DMS 273 (cell line): ENCODE data around the gene HS6ST3.
"Not testable (repeated sequence)": the region's sequence is repeated elsewhere in the genome, so short reads cannot be mapped to it uniquely, and the experiment has no call there.

Source experiments
- DNase-seq: peaks from one replicate; lab custom pipeline; 2025; ENCODE audit not compliant: unreplicated experiment; lab: John Stamatoyannopoulos, UW

The HS6ST3 gene

GRCh38 chr13:96422002-96422401 is 332.1 kb downstream of the HS6ST3 start:
- DNase-seq, result no peak

DNA sequence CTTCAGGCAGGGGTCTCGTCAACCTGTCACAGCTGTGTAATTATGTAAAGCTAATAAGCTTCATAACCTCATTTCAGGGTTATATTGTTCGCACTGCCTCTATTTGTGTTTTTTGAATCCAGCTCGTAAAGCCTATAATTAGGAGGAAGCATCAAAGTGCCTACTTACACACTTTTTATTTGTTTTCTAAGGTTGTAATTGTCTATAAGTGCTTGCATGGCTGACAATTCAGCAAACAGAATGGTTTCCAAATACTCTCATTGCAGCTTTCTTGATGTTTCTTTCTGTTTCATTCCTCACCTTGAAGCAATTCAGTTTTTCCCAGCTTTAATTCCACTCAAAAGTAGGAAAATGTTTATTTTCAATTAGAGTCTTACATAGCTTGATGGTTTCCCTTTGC is 336.3 kb downstream of the HS6ST3 start:
- no peak for DNase-seq

GRCh38 chr13:96428911-96429310 is 339.0 kb downstream of the HS6ST3 start:
- no peak for DNase-seq

GRCh38 chr13:96431044-96431581 is 341.2 kb downstream of the HS6ST3 start:
- peak; percentile 5 for DNase-seq

- no peak for DNase-seq
These were observed 354.8 kb downstream of the HS6ST3 start for GRCh38 chr13:96444676-96445075.

DNA sequence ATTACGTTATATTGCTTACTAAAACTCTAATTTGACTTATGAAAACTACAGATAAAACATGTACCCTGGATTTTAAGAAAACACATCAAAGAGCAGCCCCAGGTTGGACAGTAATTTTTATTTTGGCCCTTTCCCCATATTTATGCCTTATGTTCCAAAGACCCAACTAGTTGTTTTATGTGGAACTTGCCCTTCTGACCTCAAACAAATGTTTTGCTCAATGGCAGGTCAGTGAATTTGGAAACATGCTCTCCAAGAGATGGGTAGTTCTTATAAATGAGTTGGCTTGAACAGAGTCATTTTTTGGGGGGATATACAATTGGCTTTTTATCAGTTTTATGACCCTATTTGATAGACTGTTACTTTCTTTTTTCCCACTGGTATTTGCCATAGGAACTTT is 360.0 kb downstream of the HS6ST3 start:
- DNase-seq, result no peak

- DNase-seq, result no peak
These were observed 360.6 kb downstream of the HS6ST3 start for GRCh38 chr13:96450326-96451020.

DNA sequence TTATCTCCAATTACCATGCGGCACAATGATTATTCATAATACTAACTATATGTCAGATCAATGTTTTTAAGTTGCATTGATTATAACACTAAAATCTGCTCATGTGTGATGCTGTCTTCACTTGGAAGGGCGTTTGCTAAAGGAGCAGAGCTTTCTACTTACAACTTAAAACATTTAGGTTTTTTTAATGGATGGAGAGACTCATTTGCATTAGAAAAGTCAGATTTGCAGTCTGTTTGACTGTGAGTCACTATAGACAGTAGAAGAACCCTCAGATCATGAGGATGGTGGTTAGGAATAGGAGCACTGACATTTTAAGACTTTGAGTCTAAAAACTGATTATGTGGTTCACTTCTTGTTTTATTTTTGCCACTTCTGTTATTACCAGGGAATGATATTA is 364.6 kb downstream of the HS6ST3 start:
- no peak for DNase-seq

GRCh38 chr13:96460609-96461008 is 370.7 kb downstream of the HS6ST3 start:
- peak; percentile 33 for DNase-seq

DNA sequence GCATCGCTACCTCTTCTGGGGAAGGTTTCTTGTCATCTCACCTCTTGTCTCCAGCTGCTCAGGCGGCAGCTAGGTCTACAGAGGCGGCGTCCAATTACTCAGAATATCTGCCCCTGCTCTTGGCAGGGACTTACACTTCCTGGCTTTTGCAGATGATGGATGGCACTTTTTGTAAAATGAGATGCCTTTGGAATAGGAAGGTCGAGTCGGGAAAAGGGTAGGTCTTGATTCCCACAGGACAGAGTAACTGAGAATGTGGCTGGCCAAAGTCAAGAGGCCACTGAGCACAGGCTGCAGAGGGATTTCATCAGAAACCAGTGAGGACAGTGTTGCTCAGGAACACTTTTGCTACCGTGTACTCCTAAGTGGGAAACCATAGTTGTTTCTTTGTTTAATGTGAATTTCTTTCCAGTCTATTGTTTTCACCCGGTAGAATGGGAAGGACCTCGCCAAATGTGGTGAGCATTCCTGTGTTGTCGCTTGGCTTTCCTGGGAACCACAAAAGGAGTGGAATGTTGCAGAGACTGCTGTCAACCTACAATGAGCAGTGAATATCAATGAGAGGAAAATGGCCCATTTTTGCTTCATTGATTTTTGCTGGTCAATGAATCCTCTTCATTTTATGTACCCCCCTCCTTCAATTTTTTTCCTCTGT is 383.7 kb downstream of the HS6ST3 start:
- no peak for DNase-seq

DNA sequence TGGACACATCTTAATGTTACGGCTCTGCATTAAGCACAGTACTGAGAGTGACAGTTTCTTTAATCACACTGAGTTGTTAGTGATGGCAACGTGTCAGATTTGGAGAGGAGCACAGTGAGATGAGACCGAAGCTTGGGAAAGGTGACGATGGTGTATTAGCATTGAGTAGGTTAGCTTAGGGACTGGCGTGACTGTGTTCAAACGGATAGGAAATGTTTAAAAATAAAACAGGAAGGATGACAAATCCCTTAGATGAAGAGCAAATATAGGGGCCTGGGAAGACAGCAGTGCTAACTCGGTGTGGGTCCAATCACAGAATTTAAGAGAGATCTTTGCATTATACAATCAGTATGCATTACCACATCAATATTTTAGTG is 384.3 kb downstream of the HS6ST3 start:
- DNase-seq, result no peak

DNA sequence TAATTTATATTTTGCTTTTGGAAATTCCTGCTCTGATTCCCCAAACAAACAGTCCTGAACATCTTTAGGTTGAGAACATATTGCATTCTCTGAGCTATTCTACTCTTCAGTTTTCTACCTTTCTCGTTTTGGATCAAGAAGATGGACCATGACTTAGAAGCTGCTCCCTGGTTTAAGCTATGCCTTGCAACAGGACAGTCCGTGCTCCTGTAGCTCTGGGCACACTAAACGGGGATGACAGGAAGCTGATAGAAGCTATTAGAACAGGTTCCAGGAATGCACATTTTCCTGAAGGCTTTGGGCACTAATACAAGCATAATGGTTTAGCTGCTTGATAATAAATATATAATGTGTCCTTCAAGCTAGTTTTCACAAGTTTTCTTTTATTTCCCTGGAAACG is 385.2 kb downstream of the HS6ST3 start:
- no peak for DNase-seq

- DNase-seq, result no peak
These were observed 391.6 kb downstream of the HS6ST3 start for GRCh38 chr13:96481482-96481881.

DNA sequence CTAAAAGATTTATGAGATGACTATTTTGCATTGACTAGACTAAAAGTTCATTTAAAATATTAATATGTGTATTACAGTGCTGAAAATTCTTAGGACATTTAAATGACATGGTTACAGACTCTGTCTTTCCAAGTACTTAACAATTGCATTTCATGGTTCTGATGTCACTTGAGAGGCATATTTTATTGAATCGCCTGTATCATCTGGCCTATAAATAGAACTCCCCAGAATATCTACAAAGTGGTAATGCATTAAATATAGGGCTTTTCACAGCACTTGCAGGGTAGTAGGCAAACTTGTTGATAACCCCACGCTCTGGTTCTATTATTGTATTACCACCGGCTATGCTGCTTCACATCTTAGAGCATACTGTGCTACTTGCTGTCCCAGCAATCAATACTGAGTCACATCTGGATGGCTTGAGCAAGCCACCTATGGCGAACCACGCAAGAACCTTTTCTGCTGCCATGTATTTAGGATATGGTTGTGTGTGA is 400.6 kb downstream of the HS6ST3 start:
- DNase-seq, result peak; percentile 17

- DNase-seq, result peak; percentile 32
These were observed 401.2 kb downstream of the HS6ST3 start for GRCh38 chr13:96491103-96491502.

DNA sequence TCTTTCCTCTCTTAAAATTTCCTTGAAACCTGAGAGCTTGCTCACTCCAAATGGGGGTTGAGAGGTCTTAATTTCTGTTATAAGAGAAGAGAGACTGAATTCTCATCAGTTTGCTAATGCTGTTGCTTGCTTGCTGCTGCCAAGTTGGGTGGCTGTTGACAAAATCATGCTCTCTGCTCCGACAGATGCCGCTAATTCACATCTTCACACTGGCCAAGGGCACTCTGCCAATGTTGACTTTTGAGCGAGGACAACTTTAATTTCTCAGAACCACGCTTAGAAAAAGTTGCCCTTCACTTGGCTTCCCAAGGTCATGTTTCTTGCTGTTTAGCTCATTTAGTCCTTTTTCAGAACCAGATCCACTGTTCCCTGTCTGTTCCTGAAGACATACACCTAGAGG is 402.9 kb downstream of the HS6ST3 start:
- peak; percentile 82 for DNase-seq

- no peak for DNase-seq
These were observed 409.7 kb downstream of the HS6ST3 start for GRCh38 chr13:96499656-96500055.

DNA sequence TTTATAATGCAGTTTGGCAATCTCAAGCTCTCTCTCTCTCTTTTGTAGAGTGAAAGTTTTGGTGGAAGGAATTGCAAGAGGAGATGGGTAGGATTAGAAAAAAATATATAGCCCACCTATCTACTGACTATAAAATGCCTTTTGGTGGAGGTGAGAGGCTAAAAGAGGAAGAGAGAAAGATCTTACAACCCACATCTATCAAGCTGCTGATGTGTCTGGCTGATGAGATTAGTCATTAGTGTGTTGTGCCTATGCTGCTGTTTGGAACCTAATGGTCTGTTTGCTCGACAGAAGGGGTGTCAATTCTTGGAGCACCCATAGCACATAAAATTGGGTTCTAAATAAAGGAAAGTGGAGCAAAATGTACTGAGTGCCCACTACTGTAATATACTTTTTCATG is 411.0 kb downstream of the HS6ST3 start:
- DNase-seq, result no peak

DNA sequence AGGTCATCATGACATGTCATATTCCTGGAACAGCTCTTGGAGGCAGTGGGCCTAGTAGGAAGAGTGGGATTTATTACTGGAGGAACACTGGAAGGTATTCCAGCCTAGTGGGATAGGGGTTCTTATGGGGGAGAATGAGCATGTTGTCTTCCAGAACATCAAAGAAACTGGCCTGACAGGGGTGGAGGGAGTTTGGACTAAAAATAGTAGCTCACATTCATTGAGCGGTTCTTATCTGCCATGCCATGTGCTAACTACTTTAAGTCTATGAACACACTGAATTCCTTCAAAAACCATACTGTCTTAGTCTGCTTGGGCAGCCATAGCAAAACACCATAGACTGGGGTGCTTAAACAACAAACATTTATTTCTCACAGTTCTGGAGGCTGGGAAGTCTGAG is 413.6 kb downstream of the HS6ST3 start:
- no peak for DNase-seq

- no peak for DNase-seq
These were observed 421.7 kb downstream of the HS6ST3 start for GRCh38 chr13:96511587-96511986.

GRCh38 chr13:96519380-96519779 is 429.5 kb downstream of the HS6ST3 start:
- DNase-seq, result no peak

- not testable (repeated sequence) for DNase-seq
These were observed 434.6 kb downstream of the HS6ST3 start for GRCh38 chr13:96524398-96525020.
